Loucy (cell line): ENCODE data around the gene C9orf78.

Experiments used
- H2AFZ ChIP-seq: fragments of 200-600 bp; sonication (generic); 2 replicates; pipeline ENCODE4 v1.6.0; 2016; ENCODE audit warnings: antibody characterized with exemption, mild to moderate bottlenecking, low read length, moderate library complexity
- H3F3A ChIP-seq: fragments of 200-600 bp; 2 replicates; pipeline ENCODE4 v1.6.0; 2016; ENCODE audit warnings: antibody characterized with exemption, low read depth, mild to moderate bottlenecking
- H3K27me3 ChIP-seq: fragments of 200-600 bp; sonication (generic); 2 replicates; pipeline ENCODE4 v1.6.1; 2014; ENCODE audit warnings: low read length, mild to moderate bottlenecking; ENCODE audit not compliant: insufficient read depth, poor library complexity, severe bottlenecking
- H3K36me3 ChIP-seq: fragments of 200-600 bp; sonication (generic); 2 replicates; pipeline ENCODE4 v1.6.1; 2016; ENCODE audit warnings: low read length; ENCODE audit not compliant: insufficient read depth
- H3K4me1 ChIP-seq: fragments of 200-600 bp; sonication (generic); 2 replicates; pipeline ENCODE4 v1.5.1; 2014; ENCODE audit warnings: low read length, mild to moderate bottlenecking; ENCODE audit not compliant: insufficient read depth, poor library complexity, severe bottlenecking
- H3K4me2 ChIP-seq: fragments of 200-600 bp; sonication (generic); 2 replicates; pipeline ENCODE4 v1.6.0; 2014; ENCODE audit warnings: antibody characterized with exemption, low read length, low read depth, mild to moderate bottlenecking; ENCODE audit not compliant: poor library complexity, severe bottlenecking
- H3K4me3 ChIP-seq: fragments of 200-600 bp; sonication (generic); 2 replicates; pipeline ENCODE4 v1.5.1; 2014; ENCODE audit warnings: low read length, mild to moderate bottlenecking, mixed read lengths; ENCODE audit not compliant: poor library complexity, severe bottlenecking
- H3K79me2 ChIP-seq: fragments of 200-600 bp; sonication (generic); 2 replicates; pipeline ENCODE4 v1.6.1; 2014; ENCODE audit warnings: low read length; ENCODE audit not compliant: insufficient read depth
- H3K9ac ChIP-seq: fragments of 200-600 bp; sonication (generic); 2 replicates; pipeline ENCODE4 v1.6.0; 2014; ENCODE audit warnings: mild to moderate bottlenecking, low read depth, low read length, moderate library complexity; ENCODE audit not compliant: poor library complexity, severe bottlenecking
- H3K9me2 ChIP-seq: fragments of 200-600 bp; sonication (generic); replicated peaks from 2 replicates; pipeline ENCODE4 v1.6.1; 2016; ENCODE audit warnings: low read depth, low read length, mixed read lengths
- H3K9me3 ChIP-seq: fragments of 200-600 bp; sonication (generic); 2 replicates; pipeline ENCODE4 v1.6.1; 2014; ENCODE audit warnings: mild to moderate bottlenecking, antibody characterized with exemption, low read length, low read depth; ENCODE audit not compliant: insufficient read depth
- H4K20me1 ChIP-seq: fragments of 200-600 bp; sonication (generic); 2 replicates; pipeline ENCODE4 v1.6.0; 2014; ENCODE audit warnings: antibody characterized with exemption, low read length, mild to moderate bottlenecking; ENCODE audit not compliant: insufficient read depth, poor library complexity, severe bottlenecking
- CTCF ChIP-seq: fragments of 200-600 bp; sonication (generic); conservative IDR thresholded peaks from 2 replicates; pipeline ENCODE4 v1.5.1; 2014; ENCODE audit warnings: mild to moderate bottlenecking, antibody characterized with exemption, low read length
- EZH2phosphoT487 ChIP-seq: fragments of 200-600 bp; IDR thresholded peaks from 2 replicates; pipeline ENCODE4 v1.6.1; 2018; ENCODE audit warnings: antibody characterized with exemption, mild to moderate bottlenecking, moderate library complexity, borderline replicate concordance

C9orf78 gene

GRCh38 chr9:129810788-129811187, 24.3 kb downstream of the C9orf78 start:
- no peaks in the 10 kb centered on the region for H3K36me3 ChIP-seq

DNA sequence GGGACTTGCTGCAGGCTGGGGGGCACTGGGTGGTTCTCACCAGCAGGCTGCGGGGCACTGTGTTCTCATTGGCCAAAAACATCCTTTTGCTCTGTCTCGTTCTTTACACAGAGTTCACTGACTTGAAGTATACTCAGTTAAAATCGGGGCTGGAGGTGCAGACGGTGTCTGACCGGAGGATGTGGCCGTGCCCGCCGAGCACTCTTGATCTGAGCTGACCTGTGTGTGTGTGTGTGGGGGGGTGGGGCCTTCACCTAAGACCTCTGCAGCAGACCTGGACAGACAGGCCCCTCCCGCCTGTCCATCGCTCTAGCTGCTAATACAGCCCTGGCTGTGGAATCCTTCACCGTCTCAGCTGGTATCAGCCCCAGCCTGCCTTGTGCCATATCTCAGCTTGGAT, 25.0 kb downstream of the C9orf78 start:
- Histone ChIP-seq H3F3A (no peaks in the 10 kb centered on the region), H3K4me3 (no peak overlapping the region), H3K36me3 (no peaks in the 10 kb centered on the region), H3K9ac (no peak overlapping the region), H3K4me1 (no peaks in the 10 kb centered on the region), H3K27me3 (no peaks in the 10 kb centered on the region), H3K9me2 (no peaks in the 10 kb centered on the region), H3K9me3 (no peaks in the 10 kb centered on the region), H2AFZ (no peak overlapping the region), H3K79me2 (peaks cover 4% of the 10 kb centered on the region; the same call in 1 of the 2 replicates), H3K4me2 (no peak overlapping the region), H4K20me1 (no peaks in the 10 kb centered on the region)
- no peak for TF ChIP-seq EZH2phosphoT487
- TF ChIP-seq CTCF = no peak

More at GRCh38 chr9:129810788-129811187, 24.3 kb downstream of the C9orf78 start:
- Histone ChIP-seq H3K9me2 (no peaks in the 10 kb centered on the region), H3K9ac (no peak overlapping the region), H3F3A (no peaks in the 10 kb centered on the region), H3K27me3 (no peaks in the 10 kb centered on the region), H3K4me3 (no peak overlapping the region), H3K4me1 (no peaks in the 10 kb centered on the region), H3K4me2 (no peak overlapping the region), H2AFZ (no peak overlapping the region), H3K79me2 (no peaks in the 10 kb centered on the region), H3K9me3 (no peaks in the 10 kb centered on the region), H4K20me1 (no peaks in the 10 kb centered on the region)
- TF ChIP-seq CTCF (no peak), EZH2phosphoT487 (no peak)

DNA sequence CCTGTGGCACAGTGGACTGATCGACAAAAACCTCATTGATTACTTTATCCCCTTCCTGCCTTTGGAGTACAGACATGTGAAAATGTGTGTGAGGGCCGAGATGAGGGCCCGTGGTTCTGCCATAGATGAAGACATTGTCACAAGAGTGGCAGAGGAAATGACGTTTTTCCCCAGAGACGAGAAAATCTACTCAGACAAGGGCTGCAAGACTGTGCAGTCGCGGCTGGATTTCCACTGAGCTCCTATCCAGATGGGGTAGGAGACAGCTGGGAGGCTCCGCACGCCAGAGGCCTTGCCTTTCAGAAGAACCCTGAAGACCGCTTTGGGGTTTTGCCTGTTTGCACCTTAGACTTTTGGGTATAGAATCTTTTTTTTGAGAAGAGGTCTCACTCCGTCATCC, 25.7 kb downstream of the C9orf78 start:
- H4K20me1 ChIP-seq = no peaks in the 10 kb centered on the region
- no peak overlapping the region for H3K4me2 ChIP-seq
- no peak overlapping the region for H3K4me3 ChIP-seq

More for the DNA sequence above, 25.7 kb downstream of the C9orf78 start:
- Histone ChIP-seq H3K79me2 (peaks cover 5% of the 10 kb centered on the region), H3K36me3 (no peaks in the 10 kb centered on the region), H3F3A (no peaks in the 10 kb centered on the region), H3K4me1 (peaks cover under 1% of the 10 kb centered on the region), H3K9me3 (no peaks in the 10 kb centered on the region), H3K9ac (no peak overlapping the region), H2AFZ (no peak overlapping the region), H3K27me3 (no peaks in the 10 kb centered on the region), H3K9me2 (no peaks in the 10 kb centered on the region)
- TF ChIP-seq CTCF (no peak), EZH2phosphoT487 (no peak)
